WTC11 (cell line): Measurements from ENCODE around the gene PTPRK. TPM values are rescaled to one million over a fixed set of nuclear protein-coding genes. Genes with fewer than 3 reads are reported as not detected.

Experiments used
- ATAC-seq: fragments of 200-7000 bp; cut with Tn5 transposase; 2 replicates; pipeline ENCODE4 v1.10.0; 2021; ENCODE audit warnings: mild to moderate bottlenecking, moderate library complexity
- CTCF ChIA-PET: fragments of 300-600 bp; sonication (Branson Sonifier 250); formaldehyde crosslinking; loops from one replicate; lab custom pipeline; 2021; ENCODE audit warnings: antibody characterized with exemption; lab: Charles Lee
- POLR2A ChIA-PET: fragments of 350-600 bp; sonication (Branson Sonifier 250); formaldehyde crosslinking; loops from one replicate; lab custom pipeline; 2021; ENCODE audit warnings: antibody characterized with exemption; lab: Charles Lee
- DNase-seq: peaks from one replicate; pipeline ENCODE4 v3.0.0; 2021; ENCODE audit warnings: low spot score
- H3K27ac Mint-ChIP-seq: 2 replicates; pipeline ENCODE4 v1.8.0; 2021; ENCODE audit warnings: mixed read lengths
- H3K27me3 Mint-ChIP-seq: 2 replicates; pipeline ENCODE4 v1.8.0; 2021; ENCODE audit warnings: low read depth, mild to moderate bottlenecking, moderate library complexity, mixed read lengths
- H3K36me3 Mint-ChIP-seq: 2 replicates; pipeline ENCODE4 v1.8.0; 2021; ENCODE audit warnings: mixed read lengths
- H3K4me1 Mint-ChIP-seq: 2 replicates; pipeline ENCODE4 v1.8.0; 2022; ENCODE audit warnings: mixed read lengths
- H3K4me3 Mint-ChIP-seq: 2 replicates; pipeline ENCODE4 v1.8.0; 2021; ENCODE audit warnings: mild to moderate bottlenecking, moderate library complexity, mixed read lengths
- H3K9me3 Mint-ChIP-seq: 2 replicates; pipeline ENCODE4 v1.8.0; 2021; ENCODE audit warnings: mixed read lengths
- ATF1 ChIP-seq: sonication (generic); formaldehyde crosslinking; IDR thresholded peaks from 2 replicates; pipeline ENCODE4 v1.8.1; 2023; ENCODE audit warnings: mild to moderate bottlenecking, moderate library complexity, missing genetic modification reagents
- ATF3 ChIP-seq: sonication (generic); formaldehyde crosslinking; conservative IDR thresholded peaks from 2 replicates; pipeline ENCODE4 v1.8.1; 2022; ENCODE audit warnings: mild to moderate bottlenecking, missing genetic modification reagents
- ATF6 ChIP-seq: sonication (generic); formaldehyde crosslinking; IDR thresholded peaks from 2 replicates; pipeline ENCODE4 v1.8.1; 2023; ENCODE audit warnings: mild to moderate bottlenecking, missing genetic modification reagents
- E2F1 ChIP-seq: sonication (generic); formaldehyde crosslinking; IDR thresholded peaks from 2 replicates; pipeline ENCODE4 v1.8.0; 2022; ENCODE audit warnings: mild to moderate bottlenecking, missing genetic modification reagents
- FOXK1 ChIP-seq: sonication (generic); formaldehyde crosslinking; IDR thresholded peaks from 2 replicates; pipeline ENCODE4 v1.8.0; 2022; ENCODE audit warnings: mild to moderate bottlenecking, moderate library complexity, missing genetic modification reagents
- FOXP1 ChIP-seq: sonication (generic); formaldehyde crosslinking; IDR thresholded peaks from 2 replicates; pipeline ENCODE4 v1.8.0; 2022; ENCODE audit warnings: missing genetic modification reagents, mild to moderate bottlenecking, moderate library complexity, borderline replicate concordance
- GABPB1 ChIP-seq: sonication (generic); formaldehyde crosslinking; IDR thresholded peaks from 2 replicates; pipeline ENCODE4 v1.8.1; 2023; ENCODE audit warnings: mild to moderate bottlenecking, missing genetic modification reagents
- GRHL2 ChIP-seq: fragments of 250-450 bp; sonication (Bioruptor Pico); IDR thresholded peaks from 2 replicates; pipeline ENCODE4 v1.8.0; 2022; ENCODE audit warnings: mild to moderate bottlenecking, moderate library complexity; ENCODE audit not compliant: insufficient replicate concordance, severe bottlenecking
- GTF2I ChIP-seq: fragments of 250-450 bp; sonication (Bioruptor Pico); conservative IDR thresholded peaks from 2 replicates; pipeline ENCODE4 v1.4.0; 2021; ENCODE audit warnings: mild to moderate bottlenecking
- IRF1 ChIP-seq: sonication (generic); formaldehyde crosslinking; IDR thresholded peaks from 2 replicates; pipeline ENCODE4 v1.8.0; 2023; ENCODE audit warnings: missing genetic modification reagents
- IRF2 ChIP-seq: sonication (generic); formaldehyde crosslinking; IDR thresholded peaks from 2 replicates; pipeline ENCODE4 v1.8.0; 2022; ENCODE audit warnings: low read depth, missing genetic modification reagents, borderline replicate concordance
- PRDM15 ChIP-seq: sonication (generic); formaldehyde crosslinking; IDR thresholded peaks from 2 replicates; pipeline ENCODE4 v1.8.0; 2022; ENCODE audit warnings: missing genetic modification reagents
- RELA ChIP-seq: sonication (generic); formaldehyde crosslinking; IDR thresholded peaks from 2 replicates; pipeline ENCODE4 v1.8.1; 2022; ENCODE audit warnings: missing genetic modification reagents, mild to moderate bottlenecking, borderline replicate concordance
- TEAD4 ChIP-seq: sonication (generic); formaldehyde crosslinking; IDR thresholded peaks from 2 replicates; pipeline ENCODE4 v1.8.0; 2022; ENCODE audit warnings: mild to moderate bottlenecking, missing genetic modification reagents
- ZBTB43 ChIP-seq: sonication (generic); formaldehyde crosslinking; IDR thresholded peaks from 2 replicates; pipeline ENCODE4 v1.8.1; 2023; ENCODE audit warnings: mild to moderate bottlenecking, missing genetic modification reagents
- ZNF219 ChIP-seq: sonication (generic); formaldehyde crosslinking; IDR thresholded peaks from 2 replicates; pipeline ENCODE4 v1.8.0; 2023; ENCODE audit warnings: missing genetic modification reagents, mild to moderate bottlenecking, borderline replicate concordance
- ZNF263 ChIP-seq: sonication (generic); formaldehyde crosslinking; IDR thresholded peaks from 2 replicates; pipeline ENCODE4 v1.8.1; 2022; ENCODE audit warnings: low read depth, mild to moderate bottlenecking, moderate library complexity, missing genetic modification reagents
- ZNF396 ChIP-seq: fragments of 250-450 bp; sonication (Bioruptor Pico); IDR thresholded peaks from 2 replicates; pipeline ENCODE4 v1.8.0; 2021; ENCODE audit warnings: mild to moderate bottlenecking, moderate library complexity, borderline replicate concordance
- total RNA-seq: library from RNA; stranded (reverse); gene quantifications from 3 replicates; pipeline ENCODE4 v1.2.3, GENCODE V29; 2021

PTPRK gene
- total RNA-seq, 1 experiment from 2014 or later, result 44.8 TPM

- TF ChIP-seq ZBTB43, result no peak
- TF ChIP-seq, all 79 proteins: peak for 0
These were observed 88.0 kb downstream of the PTPRK start (continued) for GRCh38 chr6:128432394-128432793.

GRCh38 chr6:128427139-128427538, 93.3 kb downstream of the PTPRK start:
- ATAC-seq (no peak), DNase-seq (no peak)
- CTCF ChIA-PET, result no interaction called here
- H3K27ac Mint-ChIP-seq, result no peak overlapping the region
- H3K4me3 Mint-ChIP-seq, result no peak overlapping the region
- no peaks in the 10 kb centered on the region for H3K9me3 Mint-ChIP-seq
- no peaks in the 10 kb centered on the region for H3K36me3 Mint-ChIP-seq
- peaks cover 10% of the 10 kb centered on the region for H3K4me1 Mint-ChIP-seq
- POLR2A ChIA-PET, result no interaction called here
- TF ChIP-seq ZNF219 (CRISPR knock-in tag) (no peak), ZNF396 (CRISPR knock-in tag) (no peak), ATF1 (no peak), ATF6 (CRISPR knock-in tag) (no peak), RELA (CRISPR knock-in tag) (no peak), FOXK1 (CRISPR knock-in tag) (no peak), PRDM15 (CRISPR knock-in tag) (no peak), GTF2I (no peak), ATF3 (no peak), GRHL2 (CRISPR knock-in tag) (no peak), GABPB1 (CRISPR knock-in tag) (no peak), IRF1 (CRISPR knock-in tag) (no peak), ZNF263 (CRISPR knock-in tag) (no peak), TEAD4 (no peak), E2F1 (CRISPR knock-in tag) (no peak), FOXP1 (CRISPR knock-in tag) (no peak), IRF2 (CRISPR knock-in tag) (no peak)
- no peaks in the 10 kb centered on the region for H3K27me3 Mint-ChIP-seq
